GM12874 (cell line): ENCODE data around the gene EHBP1L1.

Experiments
- CTCF ChIP-seq: IDR thresholded peaks from 2 replicates; pipeline ENCODE4 v1.5.1; 2011; ENCODE audit warnings: low read depth, mild to moderate bottlenecking, control low read depth, low read length, moderate library complexity; ENCODE audit not compliant: insufficient read depth

The EHBP1L1 gene

DNA sequence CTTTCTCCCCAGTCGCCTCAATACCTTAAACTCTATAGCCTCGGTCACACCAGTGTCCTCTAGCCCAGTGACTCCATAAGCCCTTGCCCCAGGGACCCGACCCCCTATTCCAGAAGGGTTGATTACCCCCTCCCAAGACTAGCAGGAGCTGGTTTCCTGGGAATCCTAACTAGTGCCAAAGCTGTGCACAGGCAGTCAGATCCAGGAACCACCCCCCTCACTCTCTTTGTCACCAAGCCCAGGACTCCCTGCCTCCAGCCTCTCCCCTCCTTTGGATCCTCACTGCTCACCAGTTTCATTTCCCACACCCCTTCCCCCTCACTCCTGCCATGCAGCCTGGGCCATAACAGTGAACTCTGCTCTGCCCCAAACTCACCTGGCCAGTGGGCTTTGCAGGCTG, 27.5 kb upstream of the EHBP1L1 start:
- no peak for TF ChIP-seq CTCF

DNA sequence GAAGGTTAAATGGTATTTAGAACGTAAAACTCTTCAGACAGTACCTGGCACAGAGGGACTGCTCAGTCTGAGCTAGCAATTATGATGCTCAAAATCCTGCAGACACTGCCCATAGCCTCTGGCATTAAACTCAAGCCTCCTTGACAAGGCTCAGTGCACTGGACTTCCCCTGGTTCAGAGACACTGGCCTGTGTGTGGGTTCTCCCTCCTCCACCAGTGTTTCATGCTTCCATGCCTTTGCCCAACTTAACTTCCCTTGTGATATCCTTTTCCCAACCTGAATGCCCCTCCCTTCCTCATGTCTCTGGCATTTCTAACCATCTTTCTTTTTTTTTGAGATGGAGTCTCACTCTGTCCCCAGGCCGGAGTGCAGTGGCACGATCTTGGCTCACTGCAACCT, 26.8 kb upstream of the EHBP1L1 start:
- no peak for TF ChIP-seq CTCF

DNA sequence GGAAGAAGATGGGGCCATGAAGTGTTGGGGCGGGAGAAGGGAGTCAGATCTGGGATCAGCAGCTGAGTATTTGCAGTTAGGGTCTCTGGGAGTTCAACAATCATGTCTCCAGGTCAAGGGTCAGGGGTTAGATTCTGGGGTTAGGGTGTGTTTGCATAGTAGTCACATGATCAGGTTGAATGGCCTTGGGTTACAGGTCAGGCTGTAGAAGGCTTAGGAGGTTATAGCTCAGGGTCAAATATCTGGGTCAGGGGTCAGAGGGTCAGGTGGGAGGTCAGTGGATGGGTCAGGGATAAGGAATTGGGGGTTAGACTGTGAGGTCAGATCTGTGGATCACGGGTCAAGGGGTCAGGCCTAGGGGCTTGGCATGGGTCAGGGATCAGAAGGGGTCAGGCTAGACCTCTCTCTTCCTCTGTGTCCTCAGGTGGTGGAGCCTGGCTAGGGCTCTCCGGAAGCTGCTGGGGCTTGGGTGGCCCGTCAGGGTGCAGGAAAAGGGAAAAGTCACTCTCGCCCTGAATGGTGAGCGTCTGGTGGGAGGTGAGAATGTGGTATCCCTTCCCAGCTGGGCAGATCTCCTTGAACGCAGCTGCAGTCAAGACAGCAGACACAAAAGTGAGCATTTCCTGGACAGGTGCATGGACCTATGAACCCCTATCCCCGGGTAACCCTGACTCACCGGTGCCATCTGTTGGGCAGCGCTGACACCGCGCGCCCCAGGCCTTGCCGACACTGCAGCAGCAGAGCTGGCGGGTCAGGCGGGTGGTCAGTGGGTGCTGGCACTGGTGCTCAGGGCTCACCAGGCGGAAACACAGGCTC, 24.1 kb upstream of the EHBP1L1 start:
- peak; percentile 89 for TF ChIP-seq CTCF

- no peak for TF ChIP-seq CTCF
These were observed 23.4 kb upstream of the EHBP1L1 start for GRCh38 chr11:65552388-65552951.

- TF ChIP-seq CTCF: no peak
These were observed 22.4 kb upstream of the EHBP1L1 start for GRCh38 chr11:65553301-65554001.

DNA sequence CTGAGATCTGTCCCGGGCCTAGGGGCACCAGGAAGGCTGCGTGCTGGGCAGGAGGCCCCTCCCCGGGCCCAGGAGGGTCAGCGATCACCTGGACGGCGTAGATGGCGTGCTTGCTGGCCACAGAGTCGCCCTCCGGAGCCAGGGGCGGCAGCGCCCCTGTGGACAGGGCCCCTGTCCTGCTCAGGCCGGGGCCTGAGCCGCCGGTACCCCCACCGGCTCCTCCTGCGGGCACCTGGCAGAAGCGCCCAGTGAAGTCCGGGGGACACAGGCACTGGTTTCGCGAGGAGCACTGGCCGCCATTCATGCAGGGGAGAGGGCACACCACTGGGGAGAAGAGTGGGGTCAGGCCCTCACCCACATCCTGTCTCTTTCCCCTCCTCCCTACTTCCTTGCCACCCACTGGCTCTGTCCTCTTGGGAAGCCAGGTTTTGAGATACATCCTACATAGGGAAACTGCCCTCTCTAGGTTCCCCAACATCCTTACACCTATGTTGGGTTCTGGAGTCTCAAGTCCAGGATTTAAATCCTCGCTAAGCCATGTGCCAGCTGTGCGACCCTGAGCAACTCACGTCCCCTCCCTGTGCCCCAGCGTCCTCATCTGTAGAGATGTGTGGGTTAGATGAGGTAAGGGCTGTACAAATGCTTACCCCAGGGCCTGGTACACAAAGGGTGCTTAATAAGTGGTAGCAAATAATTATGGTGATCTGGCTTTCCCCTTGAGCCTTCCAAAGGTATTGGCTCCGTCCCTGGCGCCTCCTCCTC, 21.6 kb upstream of the EHBP1L1 start:
- TF ChIP-seq CTCF: no peak
